CD4-positive, alpha-beta memory T cell (primary cell): ENCODE results near the gene GAS6. TPM values are rescaled to one million over a fixed set of nuclear protein-coding genes. Genes with fewer than 3 reads are reported as not detected.

ENCODE experiments used
- CTCF ChIA-PET: fragments of 350-600 bp; sonication (Branson Sonifier 250); formaldehyde crosslinking; loops from one replicate; lab custom pipeline; 2021; ENCODE audit warnings: inconsistent platforms; ENCODE audit not compliant: partially characterized antibody; lab: Charles Lee
- POLR2A ChIA-PET: fragments of 350-600 bp; sonication (Branson Sonifier 250); formaldehyde crosslinking; loops from one replicate; lab custom pipeline; 2021; ENCODE audit not compliant: partially characterized antibody; lab: Charles Lee
- DNase-seq, 5 donors: peaks; one replicate each; pipeline versions ENCODE4 v3.0.0 to v3.0.0-alpha.2; 2020 to 2022; ENCODE audit warnings: mixed read lengths in 1 of 5
- H3K27ac ChIP-seq: one replicate; pipeline ENCODE4 v1.7.0; 2013; ENCODE audit warnings: low read depth, low read length
- H3K27me3 ChIP-seq: 2 replicates; pipeline ENCODE4 v1.7.0; 2013; ENCODE audit warnings: mild to moderate bottlenecking, low read length, moderate library complexity; ENCODE audit not compliant: insufficient read depth
- H3K36me3 ChIP-seq: 2 replicates; pipeline ENCODE4 v1.7.0; 2013; ENCODE audit warnings: mild to moderate bottlenecking, low read length, moderate library complexity; ENCODE audit not compliant: insufficient read depth
- H3K4me1 ChIP-seq: 2 replicates; pipeline ENCODE4 v1.7.0; 2013; ENCODE audit warnings: mild to moderate bottlenecking, low read length, moderate library complexity; ENCODE audit not compliant: insufficient read depth
- H3K4me3 ChIP-seq, 2 donors: one replicate each; pipeline ENCODE4 v1.7.0; 2013; ENCODE audit warnings: low read length in 2 of 2, mild to moderate bottlenecking in 1 of 2
- H3K9me3 ChIP-seq, 2 donors: one replicate each; pipeline ENCODE4 v1.7.0; 2013; ENCODE audit warnings: low read length in 2 of 2, control low read depth in 1 of 2; ENCODE audit not compliant: control insufficient read depth in 1 of 2
- H3K27ac Mint-ChIP-seq, 7 donors: one replicate each; pipeline ENCODE4 v1.8.0; 2020 to 2021; ENCODE audit warnings: mixed read lengths in 7 of 7, mild to moderate bottlenecking in 6 of 7, inconsistent platforms in 3 of 7, moderate library complexity in 3 of 7
- H3K27me3 Mint-ChIP-seq, 2 donors: one replicate each; pipeline ENCODE4 v1.8.0; 2020 to 2021; ENCODE audit warnings: mixed read lengths in 2 of 2
- H3K36me3 Mint-ChIP-seq, 2 donors: one replicate each; pipeline ENCODE4 v1.8.0; 2020 to 2021; ENCODE audit warnings: mixed read lengths in 2 of 2, inconsistent platforms in 1 of 2, mild to moderate bottlenecking in 1 of 2
- H3K4me1 Mint-ChIP-seq, 4 donors: one replicate each; pipeline ENCODE4 v1.8.0; 2020 to 2021; ENCODE audit warnings: mixed read lengths in 4 of 4, mild to moderate bottlenecking in 1 of 4
- H3K4me3 Mint-ChIP-seq, 8 donors: one replicate each; pipeline ENCODE4 v1.8.0; 2020 to 2021; ENCODE audit warnings: mixed read lengths in 8 of 8, mild to moderate bottlenecking in 7 of 8, moderate library complexity in 6 of 8, inconsistent platforms in 3 of 8
- H3K9me3 Mint-ChIP-seq, 8 donors: one replicate each; pipeline ENCODE4 v1.8.0; 2020 to 2021; ENCODE audit warnings: mixed read lengths in 8 of 8, mild to moderate bottlenecking in 5 of 8, inconsistent platforms in 3 of 8, moderate library complexity in 1 of 8
- intact Hi-C: fragments of 100-400 bp; cut with micrococcal nuclease; formaldehyde crosslinking; loops from one replicate; pipeline ENCODE4 v1.15.1; 2023
- polyA plus RNA-seq, 2 donors: library from polyadenylated mRNA; unstranded; fragments of 300-500 nt; fragmentation: Illumina TruSeq; gene quantifications; one replicate each; pipeline ENCODE4 v1.2.3, GENCODE V29; 2021
- total RNA-seq, 2 experiments: library from RNA; stranded (reverse); gene quantifications; one replicate each; pipeline ENCODE4 v1.2.3, GENCODE V29; 2021

The GAS6 gene
- total and polyA plus RNA-seq, 4 experiments from 2014 or later = 0.39 to 17.2 (median 8.8) TPM

GRCh38 chr13:113900646-113901045 is 36.8 kb upstream of the GAS6 start:
- Mint-ChIP-seq H3K4me1 (peaks cover 0 to 2% (median 0%) of the 10 kb centered on the region in 4 donors), H3K9me3 (no peaks in the 10 kb centered on the region), H3K27ac (no peak overlapping the region), H3K36me3 (no peaks in the 10 kb centered on the region), H3K27me3 (peaks cover 8 to 12% of the 10 kb centered on the region in 2 donors), H3K4me3 (no peak overlapping the region)
- Histone ChIP-seq H3K9me3 (no peaks in the 10 kb centered on the region), H3K4me1 (no peaks in the 10 kb centered on the region), H3K4me3 (no peak overlapping the region), H3K36me3 (no peaks in the 10 kb centered on the region), H3K27me3 (peaks cover 7% of the 10 kb centered on the region), H3K27ac (no peak overlapping the region)
- intact Hi-C loops = no loop called here
- no peak for DNase-seq
- ChIA-PET CTCF (no interaction called here), POLR2A (no interaction called here)

- peaks cover 13 to 16% of the 10 kb centered on the region in 2 donors for H3K27me3 Mint-ChIP-seq
- CTCF ChIA-PET = no interaction called here
- H3K4me1 Mint-ChIP-seq = no peaks in the 10 kb centered on the region
- Histone ChIP-seq H3K9me3 (no peaks in the 10 kb centered on the region), H3K4me1 (no peaks in the 10 kb centered on the region), H3K4me3 (no peak overlapping the region), H3K27me3 (peaks cover 7% of the 10 kb centered on the region), H3K36me3 (no peaks in the 10 kb centered on the region), H3K27ac (no peak overlapping the region)
- H3K9me3 Mint-ChIP-seq = peaks cover 0 to 2% (median 0%) of the 10 kb centered on the region in 8 donors
- DNase-seq = no peak
- intact Hi-C loops = no loop called here
- POLR2A ChIA-PET = no interaction called here
- no peak overlapping the region for H3K4me3 Mint-ChIP-seq
- no peak overlapping the region for H3K27ac Mint-ChIP-seq
- H3K36me3 Mint-ChIP-seq = no peaks in the 10 kb centered on the region
Measured at GRCh38 chr13:113898391-113898790, 34.5 kb upstream of the GAS6 start.

- Histone ChIP-seq H3K36me3 (no peaks in the 10 kb centered on the region), H3K27ac (no peak overlapping the region), H3K4me3 (no peak overlapping the region), H3K9me3 (no peaks in the 10 kb centered on the region), H3K27me3 (peaks cover 7% of the 10 kb centered on the region), H3K4me1 (no peaks in the 10 kb centered on the region)
- Mint-ChIP-seq H3K4me1 (no peaks in the 10 kb centered on the region), H3K9me3 (peaks cover 0 to 6% (median 0%) of the 10 kb centered on the region in 8 donors), H3K4me3 (no peak overlapping the region), H3K36me3 (no peaks in the 10 kb centered on the region), H3K27ac (no peak overlapping the region), H3K27me3 (peaks cover 13% of the 10 kb centered on the region in 2 donors)
- ChIA-PET POLR2A (no interaction called here), CTCF (no interaction called here)
- intact Hi-C loops = no loop called here
- no peak for DNase-seq
Measured at GRCh38 chr13:113897966-113898365, 34.1 kb upstream of the GAS6 start.

DNA sequence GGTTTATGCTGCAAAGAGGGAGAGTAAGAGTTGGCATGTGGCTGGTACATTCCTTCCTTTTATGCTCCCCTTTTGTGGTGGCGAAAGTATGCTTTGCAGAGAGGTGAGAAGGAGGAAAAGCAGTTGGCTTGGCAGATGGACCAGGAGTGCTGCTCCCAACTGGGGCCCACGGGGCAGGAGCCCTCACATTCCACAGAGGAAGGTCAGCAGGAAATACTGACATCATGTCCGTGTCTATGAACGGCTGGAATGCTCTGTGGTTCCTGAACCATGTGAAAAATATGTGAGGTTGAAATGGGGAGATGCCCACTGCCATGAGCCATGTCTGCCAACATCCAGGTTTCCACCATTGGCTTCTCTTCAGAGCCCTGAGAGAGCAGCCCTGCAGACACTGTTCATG is 33.3 kb upstream of the GAS6 start:
- no peaks in the 10 kb centered on the region for H3K9me3 ChIP-seq

GRCh38 chr13:113895436-113895835 is 31.6 kb upstream of the GAS6 start:
- H3K4me3 ChIP-seq = no peak overlapping the region
- ChIA-PET CTCF (no interaction called here), POLR2A (no interaction called here)
- H3K4me1 Mint-ChIP-seq = no peaks in the 10 kb centered on the region
- no peak overlapping the region for H3K27ac Mint-ChIP-seq
- H3K27me3 ChIP-seq = peaks cover 7% of the 10 kb centered on the region
- no peak overlapping the region for H3K4me3 Mint-ChIP-seq
- no peaks in the 10 kb centered on the region for H3K9me3 ChIP-seq
- H3K36me3 Mint-ChIP-seq = no peaks in the 10 kb centered on the region
- intact Hi-C loops = no loop called here
- H3K4me1 ChIP-seq = no peaks in the 10 kb centered on the region
- peaks cover 0 to 11% (median 0%) of the 10 kb centered on the region in 8 donors for H3K9me3 Mint-ChIP-seq
- no peak overlapping the region for H3K27ac ChIP-seq
- peaks cover 11 to 13% of the 10 kb centered on the region in 2 donors for H3K27me3 Mint-ChIP-seq
- DNase-seq = no peak
- no peaks in the 10 kb centered on the region for H3K36me3 ChIP-seq

More for the DNA sequence above, 33.3 kb upstream of the GAS6 start:
- ChIA-PET POLR2A (no interaction called here), CTCF (no interaction called here)
- Histone ChIP-seq H3K4me1 (no peaks in the 10 kb centered on the region), H3K27me3 (peaks cover 7% of the 10 kb centered on the region), H3K27ac (no peak overlapping the region), H3K36me3 (no peaks in the 10 kb centered on the region), H3K4me3 (no peak overlapping the region)
- H3K4me3 Mint-ChIP-seq = no peak overlapping the region
- H3K27me3 Mint-ChIP-seq = peaks cover 13% of the 10 kb centered on the region in 2 donors
- no peaks in the 10 kb centered on the region for H3K36me3 Mint-ChIP-seq
- H3K9me3 Mint-ChIP-seq = peaks cover 0 to 11% (median 0%) of the 10 kb centered on the region in 8 donors
- H3K27ac Mint-ChIP-seq = no peak overlapping the region
- no peaks in the 10 kb centered on the region for H3K4me1 Mint-ChIP-seq
- intact Hi-C loops = no loop called here
- no peak for DNase-seq

- Mint-ChIP-seq H3K27me3 (peaks cover 7 to 8% of the 10 kb centered on the region in 2 donors), H3K9me3 (peaks cover 0 to 11% (median 0%) of the 10 kb centered on the region in 8 donors)
- intact Hi-C loops = no loop called here
Measured at GRCh38 chr13:113890774-113891480, 27.1 kb upstream of the GAS6 start.

GRCh38 chr13:113889467-113889866 is 25.6 kb upstream of the GAS6 start:
- H3K4me3 Mint-ChIP-seq = no peak overlapping the region

More at GRCh38 chr13:113890774-113891480, 27.1 kb upstream of the GAS6 start:
- Mint-ChIP-seq H3K4me3 (no peak overlapping the region), H3K27ac (peak overlapping the region in 1 of 7 donors; percentile 32), H3K36me3 (no peaks in the 10 kb centered on the region), H3K4me1 (no peaks in the 10 kb centered on the region)
- Histone ChIP-seq H3K36me3 (no peaks in the 10 kb centered on the region), H3K4me1 (no peaks in the 10 kb centered on the region), H3K9me3 (no peaks in the 10 kb centered on the region), H3K27ac (no peak overlapping the region), H3K4me3 (no peak overlapping the region), H3K27me3 (no peaks in the 10 kb centered on the region)
- POLR2A ChIA-PET = no interaction called here
- DNase-seq = no peak
- CTCF ChIA-PET = no interaction called here

More at GRCh38 chr13:113889467-113889866, 25.6 kb upstream of the GAS6 start:
- intact Hi-C loops = no loop called here
- CTCF ChIA-PET = no interaction called here
- no peaks in the 10 kb centered on the region for H3K27me3 ChIP-seq
- no peak overlapping the region for H3K4me3 ChIP-seq
- no peak for DNase-seq
- H3K27ac ChIP-seq = no peak overlapping the region
- no peaks in the 10 kb centered on the region for H3K36me3 ChIP-seq
- H3K9me3 Mint-ChIP-seq = peaks cover 0 to 11% (median 0%) of the 10 kb centered on the region in 8 donors
- H3K27me3 Mint-ChIP-seq = peaks cover 2 to 4% of the 10 kb centered on the region in 2 donors
- no peaks in the 10 kb centered on the region for H3K4me1 ChIP-seq
- no peaks in the 10 kb centered on the region for H3K9me3 ChIP-seq
- H3K27ac Mint-ChIP-seq = peak overlapping the region in 1 of 7 donors; percentile 9
- H3K36me3 Mint-ChIP-seq = no peaks in the 10 kb centered on the region
- POLR2A ChIA-PET = no interaction called here
- H3K4me1 Mint-ChIP-seq = no peaks in the 10 kb centered on the region
